Left lung (tissue), 10 donors: ENCODE data around the gene ZBTB12. TPM values are rescaled to one million over a fixed set of nuclear protein-coding genes. Genes with fewer than 3 reads are reported as not detected.

Experiments used
- ATAC-seq: fragments of 200-7000 bp; cut with Tn5 transposase; one replicate; pipeline ENCODE4 v1.9.1; 2020; ENCODE audit warnings: moderate library complexity
- DNase-seq, 4 donors: peaks; one replicate each; pipeline ENCODE4 v3.0.0-alpha.2; 2013 to 2020
- H3K27ac ChIP-seq, 2 donors: fragments of 200-600 bp; sonication (generic) in 1 of 2; one replicate each; pipeline versions ENCODE4 v1.5.0 to v1.8.0; 2020 to 2021
- H3K27me3 ChIP-seq, 2 donors: fragments of 200-600 bp; sonication (generic) in 1 of 2; one replicate each; pipeline versions ENCODE4 v1.5.0 to v1.8.0; 2020 to 2021
- H3K36me3 ChIP-seq, 2 donors: fragments of 200-600 bp; sonication (generic) in 1 of 2; one replicate each; pipeline versions ENCODE4 v1.5.0 to v1.8.0; 2020 to 2021
- H3K4me1 ChIP-seq, 2 donors: fragments of 200-600 bp; one replicate each; pipeline ENCODE4 v1.8.0; 2021
- H3K4me3 ChIP-seq, 2 donors: fragments of 200-600 bp; sonication (generic) in 1 of 2; one replicate each; pipeline versions ENCODE4 v1.5.0 to v1.8.0; 2020 to 2021; ENCODE audit warnings: mild to moderate bottlenecking in 1 of 2
- H3K9me3 ChIP-seq, 2 donors: fragments of 200-600 bp; sonication (generic) in 1 of 2; one replicate each; pipeline versions ENCODE4 v1.5.0 to v1.8.0; 2020 to 2021
- intact Hi-C, 2 donors: fragments of 100-400 bp; cut with DNase I; formaldehyde crosslinking; loops; one replicate each; pipeline versions ENCODE4 v1.11.2 to v1.14.2; 2022
- polyA plus RNA-seq, 6 donors: library from polyadenylated mRNA; unstranded; fragments of 120-200 nt; gene quantifications; one replicate each; pipeline ENCODE4 v1.2.1, GENCODE V29; 2013; ENCODE audit not compliant: insufficient read length in 6 of 6
- total RNA-seq, 2 donors: library from RNA; stranded (reverse); fragmentation: NEBNext Ultra II Directional; extraction: Animal tissue kit (Norgen Biotek cat#: 25700); gene quantifications; one replicate each; pipeline ENCODE4 v1.2.1, GENCODE V29; 2021
- TF ChIP-seq, protein P1 (sequence below), 2 donors: fragments of 200-600 bp; sonication (generic) in 1 of 2; IDR thresholded peaks; one replicate each; pipeline versions ENCODE4 v1.5.0 to v1.8.0; 2021; ENCODE audit warnings: antibody characterized with exemption in 2 of 2
- donor health status: DM: no; HTN: yes; CAD: no.
- donor health status: DM: no; HTN: no; CAD: no.

The ZBTB12 gene
- total and polyA plus RNA-seq, 8 donors: 4.8 to 23.4 (median 21.8) TPM

GRCh38 chr6:31877125-31877650 lies 24.7 kb downstream of the ZBTB12 start:
- no peak for DNase-seq
- no peaks in the 10 kb centered on the region for H3K4me1 ChIP-seq
- peaks cover 0 to 29% of the 10 kb centered on the region in 2 donors for H3K36me3 ChIP-seq
- intact Hi-C loops: no loop called here
- no peaks in the 10 kb centered on the region for H3K27me3 ChIP-seq
- no peak overlapping the region for H3K4me3 ChIP-seq
- no peak for ATAC-seq
- H3K27ac ChIP-seq: no peak overlapping the region
- H3K9me3 ChIP-seq: no peaks in the 10 kb centered on the region
- TF ChIP-seq, protein P1, sequence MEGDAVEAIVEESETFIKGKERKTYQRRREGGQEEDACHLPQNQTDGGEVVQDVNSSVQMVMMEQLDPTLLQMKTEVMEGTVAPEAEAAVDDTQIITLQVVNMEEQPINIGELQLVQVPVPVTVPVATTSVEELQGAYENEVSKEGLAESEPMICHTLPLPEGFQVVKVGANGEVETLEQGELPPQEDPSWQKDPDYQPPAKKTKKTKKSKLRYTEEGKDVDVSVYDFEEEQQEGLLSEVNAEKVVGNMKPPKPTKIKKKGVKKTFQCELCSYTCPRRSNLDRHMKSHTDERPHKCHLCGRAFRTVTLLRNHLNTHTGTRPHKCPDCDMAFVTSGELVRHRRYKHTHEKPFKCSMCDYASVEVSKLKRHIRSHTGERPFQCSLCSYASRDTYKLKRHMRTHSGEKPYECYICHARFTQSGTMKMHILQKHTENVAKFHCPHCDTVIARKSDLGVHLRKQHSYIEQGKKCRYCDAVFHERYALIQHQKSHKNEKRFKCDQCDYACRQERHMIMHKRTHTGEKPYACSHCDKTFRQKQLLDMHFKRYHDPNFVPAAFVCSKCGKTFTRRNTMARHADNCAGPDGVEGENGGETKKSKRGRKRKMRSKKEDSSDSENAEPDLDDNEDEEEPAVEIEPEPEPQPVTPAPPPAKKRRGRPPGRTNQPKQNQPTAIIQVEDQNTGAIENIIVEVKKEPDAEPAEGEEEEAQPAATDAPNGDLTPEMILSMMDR (IDR thresholded peaks at IDR 0.05): no peak

- no peak overlapping the region for H3K4me3 ChIP-seq
- no peaks in the 10 kb centered on the region for H3K9me3 ChIP-seq
- intact Hi-C loops: no loop called here
- H3K4me1 ChIP-seq: no peaks in the 10 kb centered on the region
- H3K27me3 ChIP-seq: no peaks in the 10 kb centered on the region
- ATAC-seq (no peak), DNase-seq (no peak)
- H3K27ac ChIP-seq: no peak overlapping the region
- TF ChIP-seq, protein P1 (IDR thresholded peaks at IDR 0.05): no peak
- peaks cover 0 to 20% of the 10 kb centered on the region in 2 donors for H3K36me3 ChIP-seq
Observed at GRCh38 chr6:31876357-31876756, 25.5 kb downstream of the ZBTB12 start.

DNA sequence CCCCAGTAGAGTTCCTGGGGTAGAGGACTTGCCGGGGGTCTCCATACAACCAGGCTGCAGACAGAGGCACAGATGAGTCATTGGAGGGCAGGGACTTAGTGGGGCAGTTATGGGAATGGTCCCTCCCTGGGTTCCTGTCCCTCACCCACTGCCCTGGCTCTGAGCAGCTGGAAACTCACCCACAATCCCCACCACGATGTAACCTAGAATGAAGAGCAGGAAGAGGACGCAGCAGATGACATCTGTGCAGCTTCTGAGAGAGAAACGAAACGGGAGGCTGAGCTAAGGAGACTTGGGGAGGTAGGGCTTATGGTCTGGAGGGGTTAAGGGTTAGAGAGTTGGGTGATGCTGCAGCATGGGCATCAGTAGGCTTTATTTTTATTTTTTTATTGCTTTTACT lies 26.0 kb downstream of the ZBTB12 start:
- TF ChIP-seq, protein P1 (IDR thresholded peaks at IDR 0.05): no peak
- no peak for DNase-seq
- Histone ChIP-seq H3K27me3 (no peaks in the 10 kb centered on the region), H3K36me3 (peaks cover 0 to 15% of the 10 kb centered on the region in 2 donors), H3K9me3 (no peaks in the 10 kb centered on the region), H3K27ac (no peak overlapping the region), H3K4me3 (no peak overlapping the region), H3K4me1 (no peaks in the 10 kb centered on the region)
- intact Hi-C loops: no loop called here
- ATAC-seq: no peak

DNA sequence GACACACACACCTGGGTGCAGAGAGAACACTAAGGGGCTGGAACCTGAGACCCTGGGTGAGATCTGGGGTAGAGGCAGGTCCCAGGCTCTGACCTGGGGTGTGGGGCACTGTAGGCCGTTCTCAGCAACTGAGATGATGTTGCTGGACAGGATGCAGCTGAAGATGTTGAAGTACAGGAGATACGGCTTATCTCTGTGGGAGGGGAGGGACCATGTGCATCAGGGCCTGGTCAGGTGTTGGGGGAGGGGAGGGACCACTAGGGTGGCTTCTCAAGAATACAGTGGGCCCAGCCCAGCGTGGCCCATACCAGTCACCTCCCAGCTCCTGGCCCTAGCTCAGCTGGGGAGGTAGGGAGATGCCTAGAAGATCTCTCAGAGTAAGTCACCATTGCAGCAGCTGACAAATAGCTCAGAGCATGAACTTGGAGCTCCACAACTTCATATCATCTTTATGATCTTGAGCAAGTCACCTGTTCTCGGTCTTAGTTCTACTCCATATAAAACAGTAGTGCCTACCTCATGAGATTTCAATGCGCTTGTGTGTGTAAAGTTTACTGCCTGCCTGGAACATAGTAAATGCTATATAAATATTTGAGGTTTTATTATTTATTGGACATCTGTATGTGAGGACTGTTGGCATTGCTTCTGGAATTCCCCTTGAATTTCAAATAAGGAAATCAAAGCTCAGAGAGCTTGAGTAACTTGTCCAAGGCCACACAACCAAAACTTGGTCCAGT lies 26.9 kb downstream of the ZBTB12 start:
- Histone ChIP-seq H3K36me3 (peaks cover 0 to 7% of the 10 kb centered on the region in 2 donors), H3K27ac (no peak overlapping the region), H3K4me3 (no peak overlapping the region), H3K4me1 (no peaks in the 10 kb centered on the region), H3K27me3 (no peaks in the 10 kb centered on the region), H3K9me3 (no peaks in the 10 kb centered on the region)
- ATAC-seq (no peak), DNase-seq (no peak)
- intact Hi-C loops: no loop called here
- TF ChIP-seq, protein P1 (IDR thresholded peaks at IDR 0.05): no peak

- Histone ChIP-seq H3K4me1 (no peaks in the 10 kb centered on the region), H3K4me3 (no peak overlapping the region), H3K27me3 (no peaks in the 10 kb centered on the region), H3K27ac (no peak overlapping the region), H3K36me3 (no peaks in the 10 kb centered on the region), H3K9me3 (no peaks in the 10 kb centered on the region)
- ATAC-seq (no peak), DNase-seq (no peak)
- TF ChIP-seq, protein P1 (IDR thresholded peaks at IDR 0.05): no peak
- intact Hi-C loops: no loop called here
Observed at GRCh38 chr6:31874084-31874670, 27.7 kb downstream of the ZBTB12 start.
